ENCODE data around the gene CXCR6.

DNA sequence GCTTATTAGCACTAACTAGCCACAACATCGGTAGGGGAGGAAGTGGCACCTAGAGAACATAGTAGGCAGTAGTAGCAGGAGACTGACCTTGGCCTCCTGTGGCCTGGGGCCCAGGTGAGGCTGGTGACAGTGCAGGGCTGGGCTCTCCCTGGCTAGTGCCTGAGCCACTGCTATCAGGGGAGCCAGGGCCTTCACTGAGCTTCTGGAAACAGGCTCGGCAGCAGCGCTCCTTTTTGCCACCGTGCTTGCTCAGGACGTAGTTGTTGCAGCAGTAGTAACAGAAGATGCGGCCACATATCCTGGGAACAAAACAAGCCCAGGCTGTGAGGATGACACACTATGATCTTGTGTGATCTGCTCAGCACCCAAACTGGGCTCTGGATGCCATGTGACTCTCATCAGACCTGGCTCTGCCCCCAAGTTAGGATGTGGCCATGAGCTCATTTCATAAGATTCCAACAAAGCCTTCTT is 15.1 kb downstream of the CXCR6 start:
- TF ChIP-seq POLR2AphosphoS5 (IDR thresholded peaks at IDR 0.05): no peak
- TF ChIP-seq CTCF (IDR thresholded peaks at IDR 0.05; ENCODE audit: poor library complexity, severe bottlenecking): no peak
- no peak for TF ChIP-seq EZH2 (IDR thresholded peaks at IDR 0.05; ENCODE audit: borderline replicate concordance, insufficient read depth, low read length, poor library complexity, severe bottlenecking)
- TF ChIP-seq RAD21 (conservative IDR thresholded peaks at IDR 0.05): no peak
- no peak for TF ChIP-seq EP300 (conservative IDR thresholded peaks at IDR 0.05; ENCODE audit: poor library complexity, severe bottlenecking)

Measured in neural cell (in vitro differentiated cells).